NOMO-1 treated with DMSO at 0.1 percent for 48 hours (cell line): ENCODE measurements around the gene FABP1.

Experiments
- DNase-seq: peaks from one replicate; lab custom pipeline; 2025; ENCODE audit not compliant: unreplicated experiment; lab: John Stamatoyannopoulos, UW

The FABP1 gene

GRCh38 chr2:88139203-88139702, 11.4 kb upstream of the FABP1 start:
- no peak for DNase-seq

DNA sequence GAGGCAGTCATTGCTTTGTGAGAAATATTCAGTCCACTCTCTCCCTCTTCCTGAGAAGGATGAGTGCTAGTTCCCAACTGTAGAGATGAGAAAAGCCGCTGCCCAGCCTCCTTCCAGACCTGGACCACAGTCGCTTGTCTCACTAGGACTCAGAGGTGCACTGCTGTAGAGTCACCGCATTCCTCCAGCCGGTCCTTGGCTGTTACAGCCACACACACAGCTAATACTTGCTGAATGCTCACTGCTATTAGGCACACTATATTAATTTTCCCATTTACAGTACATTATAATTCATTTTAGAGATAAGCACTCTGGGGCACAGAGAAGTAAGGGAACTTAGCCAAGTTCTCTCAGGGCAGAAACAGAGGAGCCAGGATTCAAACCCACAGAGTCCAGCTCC, 10.0 kb upstream of the FABP1 start:
- no peak for DNase-seq

DNA sequence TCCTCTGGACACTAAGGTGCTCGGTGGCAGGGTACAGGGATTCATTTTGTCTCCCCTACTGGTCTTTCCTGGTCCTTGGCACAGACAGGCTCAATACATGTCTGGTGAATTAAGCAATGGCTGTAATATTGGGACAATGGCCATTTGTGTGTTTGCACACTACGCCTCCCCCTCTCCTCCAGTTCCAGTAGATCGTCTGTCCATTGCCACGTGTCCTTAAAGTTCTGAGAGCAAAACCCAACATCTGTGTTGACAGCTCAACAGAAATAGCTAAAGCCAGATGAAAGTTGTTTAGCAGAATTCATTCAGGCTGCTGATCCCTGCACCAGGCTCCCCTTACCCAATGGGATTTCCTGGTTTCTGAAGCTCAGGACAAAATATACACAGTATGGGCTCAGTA, 9.0 kb upstream of the FABP1 start:
- DNase-seq, result no peak

GRCh38 chr2:88133875-88134274, 6.0 kb upstream of the FABP1 start:
- no peak for DNase-seq

GRCh38 chr2:88131999-88132368, 4.1 kb upstream of the FABP1 start:
- DNase-seq, result no peak

DNA sequence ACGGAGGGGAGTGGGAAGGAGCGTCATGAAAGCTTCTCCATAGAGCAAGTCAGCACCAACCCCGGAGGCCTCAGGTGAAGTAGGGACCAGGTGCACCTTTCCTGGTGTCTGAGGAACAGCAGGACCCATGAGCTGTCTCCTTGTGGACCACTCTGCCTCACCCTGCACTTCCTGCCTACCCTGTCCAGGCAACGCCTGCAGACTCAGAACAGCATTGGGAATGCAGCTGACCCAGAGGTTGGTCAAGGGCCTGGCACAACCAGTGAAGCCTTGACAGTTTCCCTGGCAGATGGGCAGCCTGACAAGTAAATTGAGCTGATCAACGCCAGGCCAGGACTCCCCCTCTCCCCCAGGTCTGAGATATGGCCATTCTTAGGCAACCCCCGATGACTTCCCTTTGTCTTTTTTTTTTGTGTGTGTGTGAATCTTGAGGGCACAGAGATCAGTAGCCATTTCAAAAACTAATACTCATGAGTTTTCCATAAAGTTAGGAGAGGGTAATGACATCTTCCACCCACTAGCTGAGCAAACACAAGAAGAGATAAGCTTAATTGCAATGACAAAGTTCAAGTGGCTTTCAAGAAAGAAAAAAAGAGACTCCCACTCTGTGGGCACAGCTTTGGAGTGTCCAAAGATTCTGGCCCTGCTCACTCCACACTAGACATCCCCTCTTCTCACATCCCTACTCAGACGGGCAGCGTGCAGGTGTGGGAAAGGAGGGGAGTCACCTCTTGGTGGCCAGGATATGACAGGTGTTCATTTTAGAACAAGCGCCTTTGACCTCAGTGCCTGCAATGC, 3.5 kb upstream of the FABP1 start:
- DNase-seq, result no peak

GRCh38 chr2:88129313-88129959, 1.6 kb upstream of the FABP1 start:
- no peak for DNase-seq

GRCh38 chr2:88128654-88129312, 921 bp upstream of the FABP1 start:
- no peak for DNase-seq

- DNase-seq, result no peak
These were observed 299 bp downstream of the FABP1 start for GRCh38 chr2:88127638-88127887.

DNA sequence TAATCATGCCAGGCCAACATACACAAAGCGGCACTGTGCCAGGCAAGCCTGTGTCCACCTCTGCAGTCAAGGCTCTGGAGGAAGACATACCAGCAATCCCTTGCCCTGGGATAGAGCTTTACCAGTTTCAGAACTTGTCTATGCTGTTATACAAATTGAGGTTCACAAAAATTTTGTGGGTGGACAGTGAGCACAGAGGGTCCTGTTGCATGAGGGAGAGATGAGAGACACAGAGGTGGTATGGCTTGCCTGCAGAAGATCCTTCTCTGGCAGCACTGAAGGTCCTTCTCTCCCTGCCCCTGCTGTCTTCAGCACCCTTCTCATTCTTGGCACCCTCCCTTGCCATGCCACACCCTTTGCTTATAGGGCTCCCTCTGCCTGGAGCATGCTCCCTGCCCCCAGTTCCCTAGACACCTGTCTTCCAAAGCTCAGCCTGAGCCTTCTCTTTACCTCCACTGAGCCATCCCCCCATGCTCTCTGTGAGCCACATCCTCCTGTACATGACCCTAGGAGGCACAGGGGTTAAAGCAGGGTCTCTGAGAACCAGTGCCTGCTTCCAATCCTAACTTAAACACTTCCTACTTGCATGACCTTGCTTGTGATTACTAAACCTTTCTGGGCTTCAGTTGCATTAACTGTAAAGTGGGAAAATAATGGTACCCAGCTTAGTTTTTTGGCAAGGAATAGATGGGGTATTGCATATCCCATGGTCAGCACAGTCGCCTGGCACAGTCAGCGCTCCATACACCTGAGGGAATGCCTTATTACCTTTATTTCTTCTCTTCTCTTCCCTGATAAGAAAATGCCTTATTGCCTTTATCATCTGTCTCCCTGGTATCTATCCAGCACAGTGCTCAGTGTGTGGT, 857 bp downstream of the FABP1 start:
- DNase-seq, result no peak

DNA sequence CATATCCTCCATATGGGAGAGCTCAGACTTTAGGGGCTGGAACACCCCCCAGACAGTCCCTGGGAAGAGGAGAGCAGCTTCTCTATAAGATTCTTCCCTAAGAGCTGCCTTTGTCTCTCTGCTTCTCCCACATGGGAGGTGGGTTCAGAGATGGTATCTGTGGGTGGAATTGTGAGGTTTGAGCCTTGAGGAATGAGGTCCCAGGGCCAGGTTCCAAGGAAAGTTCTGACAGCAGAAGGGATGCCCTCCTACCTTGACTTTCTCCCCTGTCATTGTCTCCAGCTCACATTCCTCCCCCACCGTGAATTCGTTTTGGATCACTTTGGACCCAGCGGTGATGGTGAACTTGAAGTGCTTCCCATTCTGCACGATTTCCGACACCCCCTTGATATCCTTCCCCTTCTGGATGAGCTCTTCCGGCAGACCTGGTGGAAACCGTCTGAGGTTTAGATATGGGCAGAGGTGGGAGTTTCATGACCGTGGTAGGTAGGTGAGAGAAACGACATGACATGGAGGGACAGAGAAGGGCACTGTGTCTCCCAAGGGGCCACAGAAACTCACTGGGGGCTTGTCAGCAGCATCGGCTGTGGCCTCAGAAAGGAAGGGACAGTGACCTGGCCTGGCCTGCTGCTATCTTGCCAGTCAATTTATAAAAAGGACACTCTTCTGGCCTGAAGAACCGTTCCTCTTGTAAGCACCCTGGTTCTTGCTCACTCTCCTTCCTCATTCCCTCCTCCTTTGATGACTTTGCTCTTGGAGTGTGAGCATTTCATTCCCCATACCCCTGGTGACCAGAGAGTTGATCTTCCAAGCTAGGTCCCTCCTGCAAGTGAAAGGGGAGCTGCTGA, 1.7 kb downstream of the FABP1 start:
- DNase-seq, result no peak

GRCh38 chr2:88125344-88125923, 2.4 kb downstream of the FABP1 start:
- DNase-seq, result no peak

GRCh38 chr2:88123975-88124917, 3.6 kb downstream of the FABP1 start:
- no peak for DNase-seq

DNA sequence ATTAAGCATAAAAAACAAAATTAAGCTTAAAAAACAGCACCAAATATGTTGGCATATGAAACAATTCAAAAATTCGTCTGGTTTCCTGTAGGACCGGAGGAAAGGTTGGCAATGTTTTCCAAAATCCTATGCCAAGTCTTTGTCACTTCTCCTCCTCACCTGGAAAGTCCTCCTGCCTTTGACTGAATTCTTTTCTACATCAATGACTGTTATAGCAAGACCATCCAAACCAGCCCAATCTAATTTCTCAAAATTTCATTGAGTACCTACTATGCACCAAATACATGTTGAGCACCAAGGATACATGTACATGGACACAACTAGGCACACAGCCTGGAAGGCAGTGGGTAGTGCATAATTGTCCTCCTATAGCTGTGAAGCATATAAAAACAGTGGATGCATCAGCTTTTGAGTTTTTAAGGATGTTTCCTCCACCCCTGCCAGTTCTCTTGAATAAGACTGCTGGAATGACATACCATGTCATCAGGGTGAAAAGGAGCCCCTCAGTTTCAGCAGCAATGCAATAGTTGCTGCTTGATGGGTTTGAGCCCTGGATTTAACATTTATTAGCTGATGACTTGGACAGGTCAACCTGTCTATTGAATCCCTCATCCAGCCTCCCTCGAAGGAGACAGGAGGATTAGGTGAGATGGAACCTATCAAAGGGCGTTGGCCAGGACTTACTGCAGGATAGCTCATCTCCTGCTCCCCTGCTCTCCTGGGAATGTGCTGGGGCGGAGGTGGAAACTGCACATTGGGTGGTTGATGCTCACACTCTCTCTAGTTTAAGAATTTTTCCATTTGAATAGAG, 4.5 kb downstream of the FABP1 start:
- DNase-seq, result no peak

- DNase-seq, result no peak
These were observed 5.5 kb downstream of the FABP1 start for GRCh38 chr2:88122141-88122884.

GRCh38 chr2:88121678-88122077, 6.2 kb downstream of the FABP1 start:
- no peak for DNase-seq

GRCh38 chr2:88117973-88118372, 9.9 kb downstream of the FABP1 start:
- DNase-seq, result no peak
